Gastrocnemius medialis (tissue), 4 donors: Measurements from ENCODE around the gene RXRA.

Source experiments
- CTCF ChIP-seq, 5 experiments: fragments of 450-650 bp in 3 of 5; fragments of 200-600 bp in 2 of 5; sonication (generic) in 2 of 5; IDR thresholded peaks in 4 of 5; conservative IDR thresholded peaks in 1 of 5; 1 replicate in 4 of 5; 2 replicates in 1 of 5; pipeline ENCODE4 v1.5.1; 2016 to 2019; ENCODE audit warnings: antibody characterized with exemption in 5 of 5, mild to moderate bottlenecking in 3 of 5, moderate library complexity in 3 of 5
- POLR2A ChIP-seq, 2 donors: fragments of 450-650 bp; IDR thresholded peaks; one replicate each; pipeline ENCODE4 v1.6.1; 2017; ENCODE audit warnings: antibody characterized with exemption in 2 of 2, mild to moderate bottlenecking in 2 of 2, moderate library complexity in 2 of 2

- no peak for TF ChIP-seq CTCF (IDR thresholded peaks at IDR 0.05 in 4 of 5, conservative IDR thresholded peaks at IDR 0.05 in 1 of 5)
- TF ChIP-seq POLR2A (IDR thresholded peaks at IDR 0.05) = no peak
These were observed 44.1 kb upstream of the RXRA start for GRCh38 chr9:134282138-134282650.
